ENCODE data around the gene SLC1A7. TPM values are rescaled to one million over a fixed set of nuclear protein-coding genes. Genes with fewer than 3 reads are reported as not detected.

SLC1A7 gene
- total and polyA plus RNA-seq, 8 donors = 0.08 to 0.45 (median 0.29) TPM; not detected in 5

GRCh38 chr1:53076165-53076564, 66.3 kb downstream of the SLC1A7 start:
- Histone ChIP-seq H3K9me3 (no peaks in the 10 kb centered on the region), H3K27me3 (no peaks in the 10 kb centered on the region), H3K4me1 (no peaks in the 10 kb centered on the region), H3K4me3 (no peak overlapping the region), H3K27ac (peak overlapping the region in 1 of 5 donors; percentile 1), H3K36me3 (peaks cover 7 to 50% (median 31%) of the 10 kb centered on the region in 4 donors)
- DNase-seq = no peak
- WGBS, 5 donors = 94 to 99% (median 96%) methylated on average over 8 to 9 of the region's 9 CpGs
- intact Hi-C loops (cut with DNase I; ENCODE audit: low total_unique reads) = no loop called here
- no peak for TF ChIP-seq POLR2AphosphoS5 (IDR thresholded peaks at IDR 0.05)
- TF ChIP-seq EP300 (IDR thresholded peaks at IDR 0.05) = no peak
- TF ChIP-seq POLR2A (IDR thresholded peaks at IDR 0.05) = no peak
- TF ChIP-seq, protein P1, sequence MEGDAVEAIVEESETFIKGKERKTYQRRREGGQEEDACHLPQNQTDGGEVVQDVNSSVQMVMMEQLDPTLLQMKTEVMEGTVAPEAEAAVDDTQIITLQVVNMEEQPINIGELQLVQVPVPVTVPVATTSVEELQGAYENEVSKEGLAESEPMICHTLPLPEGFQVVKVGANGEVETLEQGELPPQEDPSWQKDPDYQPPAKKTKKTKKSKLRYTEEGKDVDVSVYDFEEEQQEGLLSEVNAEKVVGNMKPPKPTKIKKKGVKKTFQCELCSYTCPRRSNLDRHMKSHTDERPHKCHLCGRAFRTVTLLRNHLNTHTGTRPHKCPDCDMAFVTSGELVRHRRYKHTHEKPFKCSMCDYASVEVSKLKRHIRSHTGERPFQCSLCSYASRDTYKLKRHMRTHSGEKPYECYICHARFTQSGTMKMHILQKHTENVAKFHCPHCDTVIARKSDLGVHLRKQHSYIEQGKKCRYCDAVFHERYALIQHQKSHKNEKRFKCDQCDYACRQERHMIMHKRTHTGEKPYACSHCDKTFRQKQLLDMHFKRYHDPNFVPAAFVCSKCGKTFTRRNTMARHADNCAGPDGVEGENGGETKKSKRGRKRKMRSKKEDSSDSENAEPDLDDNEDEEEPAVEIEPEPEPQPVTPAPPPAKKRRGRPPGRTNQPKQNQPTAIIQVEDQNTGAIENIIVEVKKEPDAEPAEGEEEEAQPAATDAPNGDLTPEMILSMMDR (IDR thresholded peaks at IDR 0.05) = no peak

- no peaks in the 10 kb centered on the region for H3K27me3 ChIP-seq
- intact Hi-C loops (cut with DNase I; ENCODE audit: low total_unique reads) = no loop called here
- no peak for DNase-seq
- H3K4me1 ChIP-seq = no peaks in the 10 kb centered on the region
- peak overlapping the region in 1 of 5 donors; percentile 1 for H3K27ac ChIP-seq
- peaks cover 7 to 50% (median 31%) of the 10 kb centered on the region in 4 donors for H3K36me3 ChIP-seq
- H3K4me3 ChIP-seq = no peak overlapping the region
- no peak for TF ChIP-seq POLR2A (IDR thresholded peaks at IDR 0.05)
- TF ChIP-seq, protein P1 (IDR thresholded peaks at IDR 0.05) = no peak
- TF ChIP-seq POLR2AphosphoS5 (IDR thresholded peaks at IDR 0.05) = no peak
- TF ChIP-seq EP300 (IDR thresholded peaks at IDR 0.05) = no peak
- H3K9me3 ChIP-seq = no peaks in the 10 kb centered on the region
- WGBS, 5 donors = 56 to 69% (median 66%) methylated on average over 7 to 8 of the region's 8 CpGs
Measured at GRCh38 chr1:53075761-53076163, 66.7 kb downstream of the SLC1A7 start.

GRCh38 chr1:53075206-53075605, 67.2 kb downstream of the SLC1A7 start:
- peaks cover 7 to 50% (median 29%) of the 10 kb centered on the region in 4 donors for H3K36me3 ChIP-seq
- H3K27me3 ChIP-seq = no peaks in the 10 kb centered on the region
- no peak overlapping the region for H3K4me3 ChIP-seq
- H3K4me1 ChIP-seq = no peaks in the 10 kb centered on the region
- no peak for DNase-seq
- no peak for TF ChIP-seq POLR2AphosphoS5 (IDR thresholded peaks at IDR 0.05)
- TF ChIP-seq, protein P1 (IDR thresholded peaks at IDR 0.05) = no peak
- TF ChIP-seq EP300 (IDR thresholded peaks at IDR 0.05) = no peak
- TF ChIP-seq POLR2A (IDR thresholded peaks at IDR 0.05) = no peak
- peak overlapping the region in 1 of 5 donors; percentile 52 for H3K27ac ChIP-seq
- 95 to 99% (median 97%) methylated on average over 4 of the region's 4 CpGs for WGBS, 5 donors
- intact Hi-C loops (cut with DNase I; ENCODE audit: low total_unique reads) = no loop called here
- H3K9me3 ChIP-seq = no peaks in the 10 kb centered on the region

DNA sequence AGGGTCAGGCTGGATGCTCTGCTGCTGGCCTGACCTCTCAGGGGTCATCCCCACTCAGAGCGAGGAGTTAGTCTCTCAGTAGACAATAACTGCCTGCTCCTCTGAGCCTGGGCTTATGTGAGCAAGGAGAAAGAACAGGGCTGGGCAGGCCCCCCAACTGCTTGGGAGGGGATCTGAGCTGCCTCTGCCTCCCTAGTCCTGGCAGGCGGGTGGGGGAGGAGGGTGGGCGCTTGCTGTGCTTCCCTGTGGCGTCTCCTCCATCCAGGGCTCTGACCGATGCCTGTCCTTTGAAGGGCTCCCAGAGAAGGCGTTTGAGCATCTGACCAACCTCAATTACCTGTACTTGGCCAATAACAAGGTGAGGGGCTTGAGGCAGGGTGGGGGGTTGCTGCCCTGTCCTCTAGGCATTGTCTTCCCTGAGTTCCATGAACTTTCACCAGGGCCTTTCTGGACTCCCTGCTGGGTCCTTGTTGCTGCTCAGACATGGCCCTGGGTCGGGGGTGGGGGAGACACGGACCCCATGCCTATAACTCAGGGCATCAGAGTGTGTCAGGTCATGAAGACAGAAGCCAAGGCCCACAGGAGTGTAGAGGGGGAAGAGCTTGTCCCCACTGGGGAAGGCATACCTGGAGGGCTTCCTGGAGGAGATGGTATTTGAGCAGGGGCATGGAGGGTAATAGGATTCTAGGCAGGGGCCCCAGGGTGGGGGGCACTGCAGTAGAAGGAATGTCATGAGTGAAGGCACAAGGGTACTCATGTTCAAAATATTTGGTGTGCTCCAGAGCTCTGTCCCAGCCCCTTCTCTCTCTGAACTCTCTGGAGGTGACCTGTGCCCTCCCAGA, 67.9 kb downstream of the SLC1A7 start:
- intact Hi-C loops (cut with DNase I; ENCODE audit: low total_unique reads) = no loop called here
- TF ChIP-seq POLR2AphosphoS5 (IDR thresholded peaks at IDR 0.05) = no peak
- TF ChIP-seq, protein P1 (IDR thresholded peaks at IDR 0.05) = no peak
- no peak for TF ChIP-seq POLR2A (IDR thresholded peaks at IDR 0.05)
- TF ChIP-seq EP300 (IDR thresholded peaks at IDR 0.05) = no peak
- no peak overlapping the region for H3K4me3 ChIP-seq
- H3K4me1 ChIP-seq = no peaks in the 10 kb centered on the region
- H3K36me3 ChIP-seq = peaks cover 7 to 52% (median 31%) of the 10 kb centered on the region in 4 donors
- no peaks in the 10 kb centered on the region for H3K9me3 ChIP-seq
- H3K27me3 ChIP-seq = no peaks in the 10 kb centered on the region
- peak in 1 of 2 donors; percentile 15 for DNase-seq
- H3K27ac ChIP-seq = peak overlapping the region in 1 of 5 donors; percentile 52
- WGBS, 5 donors = 89 to 95% (median 90%) methylated on average over 6 to 8 of the region's 8 CpGs

Measured in stomach (tissue), 9 donors.